H9 (cell line): Measurements from ENCODE around the gene B3GNT9. TPM values are rescaled to one million over a fixed set of nuclear protein-coding genes. Genes with fewer than 3 reads are reported as not detected.

Source experiments
- DNase-seq: peaks from one replicate; pipeline ENCODE4 v3.0.0-alpha.2; 2017
- H2AFZ ChIP-seq: one replicate; pipeline ENCODE4 v1.6.1; 2013; ENCODE audit warnings: mild to moderate bottlenecking, low read length, control low read depth, moderate library complexity
- H2AK5ac ChIP-seq: 2 replicates; pipeline ENCODE4 v1.6.1; 2013; ENCODE audit warnings: low read length, control low read depth, mixed read lengths; ENCODE audit not compliant: insufficient read length
- H2BK120ac ChIP-seq: one replicate; pipeline ENCODE4 v1.6.1; 2013; ENCODE audit warnings: low read depth, mild to moderate bottlenecking, low read length, control low read depth, inconsistent platforms; ENCODE audit not compliant: poor library complexity, severe bottlenecking
- H2BK12ac ChIP-seq: 2 replicates; pipeline ENCODE4 v1.6.1; 2013; ENCODE audit warnings: low read length, control low read depth, mixed read lengths, low read depth; ENCODE audit not compliant: insufficient read length
- H2BK15ac ChIP-seq: 2 replicates; pipeline ENCODE4 v1.6.1; 2013; ENCODE audit warnings: low read depth, low read length, control low read depth
- H2BK20ac ChIP-seq: one replicate; pipeline ENCODE4 v1.6.1; 2013; ENCODE audit warnings: low read depth, mild to moderate bottlenecking, low read length, control low read depth, inconsistent platforms; ENCODE audit not compliant: poor library complexity, severe bottlenecking
- H2BK5ac ChIP-seq: 2 replicates; pipeline ENCODE4 v1.6.1; 2013; ENCODE audit warnings: low read length, control low read depth, mixed read lengths; ENCODE audit not compliant: insufficient read length
- H3K14ac ChIP-seq: 2 replicates; pipeline ENCODE4 v1.6.1; 2013; ENCODE audit warnings: low read length, control low read depth; ENCODE audit not compliant: insufficient read depth
- H3K18ac ChIP-seq: 2 replicates; pipeline ENCODE4 v1.6.1; 2013; ENCODE audit warnings: low read depth, mild to moderate bottlenecking, mixed read lengths, low read length, control low read depth; ENCODE audit not compliant: insufficient read length
- H3K23ac ChIP-seq: 2 replicates; pipeline ENCODE4 v1.6.1; 2013; ENCODE audit warnings: low read length, control low read depth, mixed read lengths, low read depth; ENCODE audit not compliant: insufficient read length
- H3K23me2 ChIP-seq: 2 replicates; pipeline ENCODE4 v1.6.1; 2013; ENCODE audit warnings: low read depth, mild to moderate bottlenecking, mixed read lengths, low read length, control low read depth; ENCODE audit not compliant: insufficient read length, poor library complexity, severe bottlenecking
- H3K27ac ChIP-seq: 2 replicates; pipeline ENCODE4 v1.5.1; 2013; ENCODE audit warnings: low read length, control low read depth, mixed read lengths, low read depth; ENCODE audit not compliant: insufficient read length
- H3K27me3 ChIP-seq: 2 replicates; pipeline ENCODE4 v1.6.1; 2013; ENCODE audit warnings: low read length, control low read depth, inconsistent platforms; ENCODE audit not compliant: insufficient read depth
- H3K4ac ChIP-seq: 2 replicates; pipeline ENCODE4 v1.6.1; 2013; ENCODE audit warnings: low read depth, mild to moderate bottlenecking, control low read depth, inconsistent platforms, low read length, moderate library complexity
- H3K4me1 ChIP-seq: 2 replicates; pipeline ENCODE4 v1.6.1; 2013; ENCODE audit warnings: low read length, control low read depth, inconsistent platforms; ENCODE audit not compliant: insufficient read depth
- H3K4me2 ChIP-seq: 2 replicates; pipeline ENCODE4 v1.6.1; 2013; ENCODE audit warnings: low read length, control low read depth, mixed read lengths; ENCODE audit not compliant: insufficient read length, insufficient read depth
- H3K56ac ChIP-seq: 2 replicates; pipeline ENCODE4 v1.6.1; 2013; ENCODE audit warnings: low read depth, mild to moderate bottlenecking, mixed read lengths, low read length, control low read depth; ENCODE audit not compliant: insufficient read length
- H3K79me1 ChIP-seq: 2 replicates; pipeline ENCODE4 v1.6.1; 2013; ENCODE audit warnings: low read depth, mild to moderate bottlenecking, moderate library complexity, low read length, control low read depth, inconsistent platforms; ENCODE audit not compliant: insufficient read depth, poor library complexity, severe bottlenecking
- H3K79me2 ChIP-seq: 2 replicates; pipeline ENCODE4 v1.6.1; 2013; ENCODE audit warnings: low read length, control low read depth, inconsistent platforms; ENCODE audit not compliant: insufficient read depth
- H3K9ac ChIP-seq: 2 replicates; pipeline ENCODE4 v1.6.1; 2013; ENCODE audit warnings: low read length, control low read depth, mixed read lengths; ENCODE audit not compliant: insufficient read length; ENCODE audit errors: extremely low read depth
- H3K9me3 ChIP-seq: one replicate; pipeline ENCODE4 v1.6.1; 2013; ENCODE audit warnings: low read depth, low read length, inconsistent platforms; ENCODE audit not compliant: control insufficient read depth
- H3T11ph ChIP-seq: one replicate; pipeline ENCODE4 v1.6.1; 2013; ENCODE audit warnings: mild to moderate bottlenecking, low read length, control low read depth, inconsistent platforms
- H4K20me1 ChIP-seq: one replicate; pipeline ENCODE4 v1.6.1; 2013; ENCODE audit not compliant: control insufficient read depth, insufficient read length, insufficient read depth
- H4K5ac ChIP-seq: 2 replicates; pipeline ENCODE4 v1.6.1; 2013; ENCODE audit warnings: low read depth, mild to moderate bottlenecking, mixed read lengths, low read length, control low read depth; ENCODE audit not compliant: insufficient read length
- H4K8ac ChIP-seq: replicated peaks from 2 replicates; pipeline ENCODE4 v1.6.1; 2013; ENCODE audit warnings: low read length, control low read depth, mixed read lengths, low read depth; ENCODE audit not compliant: insufficient read length
- H4K91ac ChIP-seq: 2 replicates; pipeline ENCODE4 v1.6.1; 2013; ENCODE audit warnings: low read depth, mild to moderate bottlenecking, moderate library complexity, mixed read lengths, low read length, control low read depth; ENCODE audit not compliant: insufficient read length
- H3K27ac Mint-ChIP-seq, 3 experiments: 2 replicates in 2 of 3; 3 replicates in 1 of 3; pipeline ENCODE4 v1.8.0; 2020 to 2021; ENCODE audit warnings: mixed read lengths in 3 of 3, mild to moderate bottlenecking in 1 of 3, moderate library complexity in 1 of 3
- H3K27me3 Mint-ChIP-seq: 2 replicates; pipeline ENCODE4 v1.8.0; 2021; ENCODE audit warnings: low read depth, mild to moderate bottlenecking, moderate library complexity, mixed read lengths
- H3K36me3 Mint-ChIP-seq, 3 experiments: 2 replicates in 2 of 3; 3 replicates in 1 of 3; pipeline ENCODE4 v1.8.0; 2020 to 2021; ENCODE audit warnings: low read depth in 3 of 3, mixed read lengths in 3 of 3; ENCODE audit not compliant: insufficient read depth in 1 of 3
- H3K4me1 Mint-ChIP-seq, 2 experiments: 2 replicates each; pipeline ENCODE4 v1.8.0; 2020; ENCODE audit warnings: mixed read lengths in 2 of 2
- H3K4me3 Mint-ChIP-seq, 2 experiments: 2 replicates in 1 of 2; 3 replicates in 1 of 2; pipeline ENCODE4 v1.8.0; 2020 to 2021; ENCODE audit warnings: mild to moderate bottlenecking in 2 of 2, mixed read lengths in 2 of 2, moderate library complexity in 1 of 2
- H3K9me3 Mint-ChIP-seq, 2 experiments: 2 replicates in 1 of 2; 3 replicates in 1 of 2; pipeline ENCODE4 v1.8.0; 2020; ENCODE audit warnings: mild to moderate bottlenecking in 2 of 2, mixed read lengths in 2 of 2, moderate library complexity in 1 of 2
- CTCF ChIP-seq: fragments of 200-600 bp; sonication (generic); conservative IDR thresholded peaks from 3 replicates; pipeline ENCODE4 v1.8.0; 2021; ENCODE audit warnings: antibody characterized with exemption, mild to moderate bottlenecking
- WGBS: extraction: QIAGEN DNeasy Blood & Tissue Kit; methylation state at CpG from one replicate; pipeline ENCODE4 v1.1.7; 2013; ENCODE audit warnings: missing lambda C conversion rate, low lambda C conversion rate, mixed read lengths; ENCODE audit not compliant: insufficient read length; ENCODE audit errors: extremely low coverage; 5-methylcytosine and 5-hydroxymethylcytosine counted together
- total RNA-seq: library from RNA; stranded (reverse); gene quantifications from 2 replicates; pipeline ENCODE4 v1.2.1, GENCODE V29; 2021

B3GNT9 gene
- total RNA-seq, 1 experiment from 2014 or later: 11.2 TPM

GRCh38 chr16:67111951-67112444 is 38.8 kb downstream of the B3GNT9 start:
- Histone ChIP-seq H3T11ph (no peak overlapping the region), H3K56ac (no peak overlapping the region), H4K20me1 (no peaks in the 10 kb centered on the region), H3K4me2 (no peak overlapping the region), H3K9me3 (no peaks in the 10 kb centered on the region), H3K79me1 (peaks cover 5% of the 10 kb centered on the region), H3K27me3 (no peaks in the 10 kb centered on the region), H2BK15ac (no peak overlapping the region), H3K79me2 (peaks cover 6% of the 10 kb centered on the region; the same call in 1 of the 2 replicates), H2BK120ac (no peak overlapping the region), H2AFZ (no peak overlapping the region), H4K91ac (no peak overlapping the region), H2BK5ac (no peak overlapping the region), H4K8ac (no peak overlapping the region), H3K23me2 (peaks cover 9% of the 10 kb centered on the region), H3K4ac (no peak overlapping the region), H3K14ac (no peak overlapping the region), H3K9ac (no peak overlapping the region), H3K18ac (no peak overlapping the region), H2BK12ac (no peak overlapping the region), H4K5ac (no peak overlapping the region), H3K4me1 (no peaks in the 10 kb centered on the region; the same call in 1 of the 2 replicates), H3K23ac (no peak overlapping the region), H2AK5ac (no peak overlapping the region), H2BK20ac (no peak overlapping the region), H3K27ac (no peak overlapping the region)
- peaks cover 1% of the 10 kb centered on the region for H3K27me3 Mint-ChIP-seq
- DNase-seq: no peak
- H3K27ac Mint-ChIP-seq: peak overlapping the region in 1 of 3 experiments; percentile 62; a peak in 3 of 7 replicates
- no CpG with 5 or more reads among the region's 4 CpGs for WGBS
- no peaks in the 10 kb centered on the region for H3K9me3 Mint-ChIP-seq
- H3K36me3 Mint-ChIP-seq: peaks cover 0 to 5% (median 0%) of the 10 kb centered on the region in 3 experiments; a peak in 2 of 7 replicates
- no peak for TF ChIP-seq CTCF
- H3K4me3 Mint-ChIP-seq: peak overlapping the region in 1 of 2 experiments; percentile 39; a peak in 1 of 5 replicates
- H3K4me1 Mint-ChIP-seq: peaks cover 22 to 27% of the 10 kb centered on the region in 2 experiments
